IPS-NIHi7 (cell line): ENCODE measurements around the gene GADD45GIP1.

Experiments used
- DNase-seq: peaks from one replicate; pipeline ENCODE4 v3.0.0; 2012; ENCODE audit warnings: mixed read lengths; ENCODE audit errors: extremely low spot score

GADD45GIP1 gene

GRCh38 chr19:12907166-12907565 is 49.9 kb downstream of the GADD45GIP1 start:
- DNase-seq, result no peak
